ENCODE results near the gene TAS2R3. TPM values are rescaled to one million over a fixed set of nuclear protein-coding genes. Genes with fewer than 3 reads are reported as not detected.

TAS2R3 gene
- polyA plus RNA-seq, 1 donor from 2014 or later = not detected

DNA sequence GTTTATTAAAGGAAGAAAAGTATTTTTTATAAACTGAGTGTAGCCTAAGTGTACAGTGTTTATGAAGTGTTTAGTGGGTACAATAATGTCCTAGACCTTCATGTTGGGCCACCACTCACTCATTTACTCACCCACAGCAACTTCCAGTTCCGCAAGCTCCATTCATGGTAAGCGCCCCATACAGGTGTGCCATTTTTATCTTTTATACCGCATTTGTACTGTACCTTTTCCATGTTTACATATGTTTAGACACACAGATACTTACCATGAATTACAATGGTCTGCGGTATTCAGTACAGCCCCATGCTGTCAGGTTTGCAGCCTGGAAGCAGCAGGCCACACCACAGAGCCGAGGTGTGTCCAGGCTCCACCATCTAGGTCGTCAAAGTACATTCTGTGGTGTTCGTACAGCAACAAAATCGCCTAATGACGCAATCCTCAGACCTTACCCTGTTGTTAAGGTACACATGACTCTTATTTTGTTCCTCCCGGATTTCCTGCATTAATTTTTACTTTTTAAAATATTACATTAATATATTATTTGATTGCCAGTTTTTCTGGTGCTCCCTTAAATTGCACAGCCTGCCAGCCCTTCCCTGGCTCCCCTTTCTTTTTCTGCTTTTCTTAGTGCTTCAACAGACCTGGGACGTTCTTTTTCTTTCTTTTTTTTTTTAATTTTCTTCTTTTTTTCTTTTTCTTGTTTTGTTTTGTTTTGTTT, 26.6 kb upstream of the TAS2R3 start:
- Histone ChIP-seq H3K4me3 (ENCODE audit: low read length) (no peak overlapping the region), H3K27ac (ENCODE audit: low read length) (no peak overlapping the region), H2AFZ (ENCODE audit: low read depth, low read length) (no peak overlapping the region), H3K9me2 (ENCODE audit: insufficient read depth, low read length) (no peaks in the 10 kb centered on the region), H3K79me2 (replicated peaks; ENCODE audit: insufficient read depth, low read length) (peaks cover 28% of the 10 kb centered on the region), H3K9me3 (ENCODE audit: low read length) (no peaks in the 10 kb centered on the region), H3K36me3 (ENCODE audit: insufficient read depth, low read length) (no peaks in the 10 kb centered on the region), H4K20me1 (ENCODE audit: insufficient read depth) (no peaks in the 10 kb centered on the region), H3K4me2 (ENCODE audit: low read length) (no peak overlapping the region), H3F3A (ENCODE audit: insufficient read depth, low read length, poor library complexity, severe bottlenecking) (peaks cover 4% of the 10 kb centered on the region), H3K27me3 (ENCODE audit: insufficient read depth, low read depth, low read length) (no peaks in the 10 kb centered on the region), H3K9ac (ENCODE audit: low read length) (no peak overlapping the region)
- TF ChIP-seq TAF1 (IDR thresholded peaks at IDR 0.05; ENCODE audit: low read depth) = no peak
- no peak for TF ChIP-seq EZH2 (IDR thresholded peaks at IDR 0.05; ENCODE audit: borderline replicate concordance, insufficient read depth, low read length, poor library complexity, severe bottlenecking)
- no peak for TF ChIP-seq RAD21 (conservative IDR thresholded peaks at IDR 0.05)
- TF ChIP-seq EP300 (conservative IDR thresholded peaks at IDR 0.05; ENCODE audit: poor library complexity, severe bottlenecking) = no peak
- no peak for TF ChIP-seq SMC3 (conservative IDR thresholded peaks at IDR 0.05; ENCODE audit: poor library complexity)
- TF ChIP-seq, protein P1, sequence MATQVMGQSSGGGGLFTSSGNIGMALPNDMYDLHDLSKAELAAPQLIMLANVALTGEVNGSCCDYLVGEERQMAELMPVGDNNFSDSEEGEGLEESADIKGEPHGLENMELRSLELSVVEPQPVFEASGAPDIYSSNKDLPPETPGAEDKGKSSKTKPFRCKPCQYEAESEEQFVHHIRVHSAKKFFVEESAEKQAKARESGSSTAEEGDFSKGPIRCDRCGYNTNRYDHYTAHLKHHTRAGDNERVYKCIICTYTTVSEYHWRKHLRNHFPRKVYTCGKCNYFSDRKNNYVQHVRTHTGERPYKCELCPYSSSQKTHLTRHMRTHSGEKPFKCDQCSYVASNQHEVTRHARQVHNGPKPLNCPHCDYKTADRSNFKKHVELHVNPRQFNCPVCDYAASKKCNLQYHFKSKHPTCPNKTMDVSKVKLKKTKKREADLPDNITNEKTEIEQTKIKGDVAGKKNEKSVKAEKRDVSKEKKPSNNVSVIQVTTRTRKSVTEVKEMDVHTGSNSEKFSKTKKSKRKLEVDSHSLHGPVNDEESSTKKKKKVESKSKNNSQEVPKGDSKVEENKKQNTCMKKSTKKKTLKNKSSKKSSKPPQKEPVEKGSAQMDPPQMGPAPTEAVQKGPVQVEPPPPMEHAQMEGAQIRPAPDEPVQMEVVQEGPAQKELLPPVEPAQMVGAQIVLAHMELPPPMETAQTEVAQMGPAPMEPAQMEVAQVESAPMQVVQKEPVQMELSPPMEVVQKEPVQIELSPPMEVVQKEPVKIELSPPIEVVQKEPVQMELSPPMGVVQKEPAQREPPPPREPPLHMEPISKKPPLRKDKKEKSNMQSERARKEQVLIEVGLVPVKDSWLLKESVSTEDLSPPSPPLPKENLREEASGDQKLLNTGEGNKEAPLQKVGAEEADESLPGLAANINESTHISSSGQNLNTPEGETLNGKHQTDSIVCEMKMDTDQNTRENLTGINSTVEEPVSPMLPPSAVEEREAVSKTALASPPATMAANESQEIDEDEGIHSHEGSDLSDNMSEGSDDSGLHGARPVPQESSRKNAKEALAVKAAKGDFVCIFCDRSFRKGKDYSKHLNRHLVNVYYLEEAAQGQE (IDR thresholded peaks at IDR 0.05; ENCODE audit: borderline replicate concordance) = no peak
- no peak for TF ChIP-seq MXI1 (conservative IDR thresholded peaks at IDR 0.05; ENCODE audit: poor library complexity, severe bottlenecking)
- no peak for TF ChIP-seq POLR2AphosphoS5 (IDR thresholded peaks at IDR 0.05)
- TF ChIP-seq, protein P2, sequence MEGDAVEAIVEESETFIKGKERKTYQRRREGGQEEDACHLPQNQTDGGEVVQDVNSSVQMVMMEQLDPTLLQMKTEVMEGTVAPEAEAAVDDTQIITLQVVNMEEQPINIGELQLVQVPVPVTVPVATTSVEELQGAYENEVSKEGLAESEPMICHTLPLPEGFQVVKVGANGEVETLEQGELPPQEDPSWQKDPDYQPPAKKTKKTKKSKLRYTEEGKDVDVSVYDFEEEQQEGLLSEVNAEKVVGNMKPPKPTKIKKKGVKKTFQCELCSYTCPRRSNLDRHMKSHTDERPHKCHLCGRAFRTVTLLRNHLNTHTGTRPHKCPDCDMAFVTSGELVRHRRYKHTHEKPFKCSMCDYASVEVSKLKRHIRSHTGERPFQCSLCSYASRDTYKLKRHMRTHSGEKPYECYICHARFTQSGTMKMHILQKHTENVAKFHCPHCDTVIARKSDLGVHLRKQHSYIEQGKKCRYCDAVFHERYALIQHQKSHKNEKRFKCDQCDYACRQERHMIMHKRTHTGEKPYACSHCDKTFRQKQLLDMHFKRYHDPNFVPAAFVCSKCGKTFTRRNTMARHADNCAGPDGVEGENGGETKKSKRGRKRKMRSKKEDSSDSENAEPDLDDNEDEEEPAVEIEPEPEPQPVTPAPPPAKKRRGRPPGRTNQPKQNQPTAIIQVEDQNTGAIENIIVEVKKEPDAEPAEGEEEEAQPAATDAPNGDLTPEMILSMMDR (IDR thresholded peaks at IDR 0.05; ENCODE audit: poor library complexity, severe bottlenecking) = no peak

DNA sequence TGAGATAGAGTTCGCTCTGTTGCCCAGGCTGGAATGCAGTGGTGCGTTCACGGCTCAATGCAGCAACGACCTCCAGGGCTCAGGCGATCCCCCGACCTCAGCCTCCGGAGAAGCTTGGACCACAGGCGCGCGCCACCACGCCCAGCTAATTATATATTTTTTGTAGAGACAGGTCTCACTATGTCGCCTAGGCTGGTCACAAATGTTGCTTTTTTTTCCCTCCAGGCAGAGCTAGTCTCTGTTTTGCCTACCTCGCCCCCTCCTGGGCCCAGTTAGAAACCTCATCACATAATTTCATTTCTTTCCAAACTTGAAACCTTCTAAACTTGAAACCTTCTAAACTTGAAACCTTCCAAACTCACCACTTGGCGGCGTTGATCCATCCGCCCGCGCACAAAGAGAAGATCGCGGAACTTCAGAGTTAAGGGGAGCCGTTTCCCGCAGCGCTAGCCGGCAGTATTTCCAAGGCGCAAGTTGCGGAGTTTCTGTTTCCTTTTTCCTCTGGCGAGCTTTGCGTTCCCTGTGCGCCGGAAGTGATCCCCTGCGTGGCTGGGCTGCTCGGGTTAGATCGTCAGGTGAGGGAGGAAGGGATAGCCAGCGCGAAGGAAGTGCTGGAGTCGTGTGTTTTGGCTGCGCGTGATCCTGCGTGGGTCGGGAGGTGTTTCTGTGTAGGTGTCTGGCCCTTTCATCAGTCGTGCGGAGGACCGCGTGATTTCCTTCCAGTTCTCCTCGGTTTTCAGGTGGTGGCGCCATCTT, 25.9 kb upstream of the TAS2R3 start, which contains the start of gene SSBP1:
SSBP1 (plus strand) TSS at position 523 of the 756 bp plus-strand sequence. CDS start 809 bp downstream, outside the sequence.
- Histone ChIP-seq H2AFZ (ENCODE audit: low read depth, low read length) (peak within 1 kb of the TSS; percentile 51), H3K27ac (ENCODE audit: low read length) (peak within 1 kb of the TSS; percentile 87), H3K9me2 (ENCODE audit: insufficient read depth, low read length) (no peaks in the 10 kb centered on the region), H3F3A (ENCODE audit: insufficient read depth, low read length, poor library complexity, severe bottlenecking) (peaks cover 4% of the 10 kb centered on the region), H3K27me3 (ENCODE audit: insufficient read depth, low read depth, low read length) (no peaks in the 10 kb centered on the region), H4K20me1 (ENCODE audit: insufficient read depth) (no peaks in the 10 kb centered on the region), H3K9me3 (ENCODE audit: low read length) (no peaks in the 10 kb centered on the region), H3K79me2 (replicated peaks; ENCODE audit: insufficient read depth, low read length) (peaks cover 28% of the 10 kb centered on the region), H3K4me3 (ENCODE audit: low read length) (peak within 1 kb of the TSS; percentile 75), H3K4me2 (ENCODE audit: low read length) (peak within 1 kb of the TSS; percentile 85), H3K9ac (ENCODE audit: low read length) (peak within 1 kb of the TSS; percentile 83), H3K36me3 (ENCODE audit: insufficient read depth, low read length) (no peaks in the 10 kb centered on the region)
- TF ChIP-seq TAF1 (IDR thresholded peaks at IDR 0.05; ENCODE audit: low read depth) (peak; percentile 78), POLR2AphosphoS5 (IDR thresholded peaks at IDR 0.05) (peak; percentile 100), MXI1 (conservative IDR thresholded peaks at IDR 0.05; ENCODE audit: poor library complexity, severe bottlenecking) (peak; percentile 96), EP300 (conservative IDR thresholded peaks at IDR 0.05; ENCODE audit: poor library complexity, severe bottlenecking) (peak; percentile 83), RAD21 (conservative IDR thresholded peaks at IDR 0.05) (peak; percentile 62), SMC3 (conservative IDR thresholded peaks at IDR 0.05; ENCODE audit: poor library complexity) (peak; percentile 79), EZH2 (IDR thresholded peaks at IDR 0.05; ENCODE audit: borderline replicate concordance, insufficient read depth, low read length, poor library complexity, severe bottlenecking) (no peak)
- TF ChIP-seq, protein P1 (IDR thresholded peaks at IDR 0.05; ENCODE audit: borderline replicate concordance) = peak; percentile 85
- TF ChIP-seq, protein P2 (IDR thresholded peaks at IDR 0.05; ENCODE audit: poor library complexity, severe bottlenecking) = peak; percentile 91

Measured in neural cell (in vitro differentiated cells).